Lung microvascular endothelial cell (primary cell): ENCODE data around the gene GUF1. TPM values are rescaled to one million over a fixed set of nuclear protein-coding genes. Genes with fewer than 3 reads are reported as not detected.
"Not testable (repeated sequence)": the region's sequence is repeated elsewhere in the genome, so short reads cannot be mapped to it uniquely, and the experiment has no call there.

Source experiments
- DNase-seq, 2 donors: peaks; one replicate each; pipeline versions ENCODE4 v3.0.0 to v3.0.0-alpha.2; 2010; ENCODE audit warnings: low read depth in 2 of 2
- total RNA-seq: library from RNA; depleted of rRNA; stranded (reverse); fragments of >200 nt; gene quantifications from 2 replicates; pipeline ENCODE4 v1.2.1, GENCODE V29; 2014

Gene GUF1
- total RNA-seq, 1 donor from 2014 or later, result 6.7 TPM

DNA sequence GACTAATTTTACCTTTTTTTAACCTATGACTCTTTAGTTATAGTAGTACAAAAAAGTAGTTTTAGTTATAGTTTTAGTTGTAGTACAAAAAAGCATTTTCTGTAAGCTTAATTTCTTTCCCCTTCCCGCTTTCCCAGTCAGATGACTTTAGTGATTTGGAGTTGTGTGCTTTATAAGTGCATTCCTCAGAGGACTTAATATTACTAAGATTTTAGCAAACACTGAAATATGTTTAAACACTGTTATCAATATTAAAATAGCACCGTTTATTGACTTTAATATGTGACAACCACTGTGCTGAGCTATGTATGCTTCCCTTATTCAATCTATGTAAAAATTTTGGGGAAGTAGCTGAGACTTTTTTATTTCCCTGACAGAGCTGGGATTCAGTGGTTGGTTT, 22.8 kb downstream of the GUF1 start:
- DNase-seq, result no peak

DNA sequence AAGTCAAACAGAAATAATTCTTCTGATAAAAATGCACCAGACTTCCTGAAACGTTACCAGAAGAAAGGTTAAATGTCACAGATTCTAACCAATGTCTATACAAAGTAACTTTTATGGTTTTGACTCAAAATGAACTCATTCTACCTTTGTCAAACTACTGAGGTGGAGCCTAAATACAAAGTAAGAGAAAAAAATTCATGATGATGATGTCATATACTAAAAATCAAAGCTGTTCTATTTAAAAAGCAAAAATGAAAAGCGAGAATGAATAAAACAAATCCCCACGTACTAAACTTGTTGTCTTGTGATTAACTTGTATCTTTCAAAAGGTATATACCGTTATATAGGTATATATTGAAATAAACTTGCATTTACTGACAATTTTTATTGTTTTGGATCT, 26.5 kb downstream of the GUF1 start:
- DNase-seq, result no peak

DNA sequence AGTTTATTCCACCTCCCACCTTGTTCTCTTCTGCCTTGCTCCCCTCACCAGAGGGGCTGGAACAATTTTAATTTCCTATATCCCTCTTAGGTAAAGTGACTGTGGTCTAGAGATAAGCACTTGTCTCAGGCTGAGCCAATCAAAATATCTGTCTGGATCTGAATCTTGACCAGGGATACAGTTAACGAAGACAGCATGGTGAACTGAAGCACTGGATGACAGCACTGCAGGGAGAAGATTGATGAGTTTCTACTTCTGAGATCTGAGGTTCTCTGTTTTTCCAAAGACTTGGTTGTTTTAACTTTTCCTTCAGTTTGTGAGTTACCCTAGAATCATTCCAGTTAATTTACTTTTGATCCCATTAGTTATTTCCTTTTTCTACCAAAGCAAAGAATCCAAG, 34.9 kb downstream of the GUF1 start:
- DNase-seq, result no peak

DNA sequence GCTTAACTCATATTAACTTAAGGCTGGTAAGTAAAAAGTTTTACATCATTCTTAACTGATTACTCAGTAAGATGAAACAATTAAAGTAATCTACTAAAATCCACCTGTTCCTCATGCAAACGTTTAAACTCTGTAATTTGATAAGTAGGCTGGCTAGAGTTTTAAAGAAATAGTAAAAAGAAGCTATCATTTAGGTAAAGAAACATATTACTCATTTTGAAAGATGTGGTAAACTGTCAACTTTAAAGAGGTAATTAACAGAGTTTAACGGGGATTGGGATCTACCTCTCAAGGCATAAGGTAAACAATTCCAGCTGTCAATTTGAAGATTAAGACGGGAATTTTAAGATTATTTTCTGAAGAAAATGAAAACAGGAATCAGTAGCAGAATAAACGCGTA, 38.4 kb downstream of the GUF1 start:
- DNase-seq, result no peak

DNA sequence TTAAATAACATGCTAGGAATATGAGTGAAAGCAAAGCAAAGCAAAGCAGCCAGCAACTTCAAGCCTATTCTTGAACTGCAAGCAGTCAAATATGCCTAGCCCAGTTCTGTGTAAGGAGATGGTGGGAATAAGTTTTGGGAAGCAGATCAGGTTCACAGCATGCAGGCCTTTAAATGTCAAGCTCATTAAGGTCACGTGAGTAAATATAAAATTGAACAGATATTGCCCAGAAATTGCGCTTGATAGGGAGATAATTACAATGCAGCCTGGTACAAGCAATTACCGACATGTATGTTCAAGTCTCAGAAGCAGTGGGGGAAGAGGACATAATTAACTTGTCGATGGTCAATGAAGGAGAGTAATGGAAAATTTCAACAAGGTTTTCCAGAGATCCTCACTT, 42.2 kb downstream of the GUF1 start:
- no peak for DNase-seq

DNA sequence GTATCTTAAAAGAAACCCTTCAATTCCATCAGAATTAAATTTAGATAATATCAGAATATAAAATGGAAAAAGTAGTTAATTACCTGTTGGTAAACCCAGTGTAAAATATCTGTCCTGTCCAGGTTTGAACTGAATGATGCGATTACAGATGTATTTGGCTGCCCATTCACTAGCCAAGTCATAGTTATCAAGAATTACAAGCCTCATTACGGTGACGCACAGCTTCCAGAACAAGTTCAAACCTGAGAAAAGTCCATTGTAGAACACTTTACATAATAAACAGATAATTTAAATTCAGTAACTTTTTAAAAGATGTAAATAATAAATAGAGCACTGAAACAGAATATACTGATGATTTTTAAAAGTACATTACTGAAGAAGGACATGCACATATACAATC, 43.8 kb downstream of the GUF1 start:
- no peak for DNase-seq

DNA sequence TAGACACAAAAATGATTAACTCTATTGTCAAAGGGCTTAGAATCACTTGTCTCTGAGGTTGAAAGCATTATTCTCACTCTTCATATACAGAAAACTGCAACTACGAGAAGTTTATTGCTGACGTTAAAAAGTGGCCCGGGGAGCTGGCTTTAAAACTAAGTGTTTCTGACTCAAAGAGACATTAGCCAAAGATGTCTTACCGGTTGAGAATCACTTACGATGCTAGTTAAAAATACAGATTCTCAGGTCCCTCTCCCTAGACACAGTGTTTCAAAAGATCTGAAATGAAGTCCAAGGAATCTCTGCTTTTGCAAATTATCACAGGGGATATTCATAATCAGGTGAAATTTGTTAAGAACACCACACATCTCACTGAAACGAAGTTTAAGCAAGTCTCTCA, 46.9 kb downstream of the GUF1 start:
- DNase-seq, result no peak

DNA sequence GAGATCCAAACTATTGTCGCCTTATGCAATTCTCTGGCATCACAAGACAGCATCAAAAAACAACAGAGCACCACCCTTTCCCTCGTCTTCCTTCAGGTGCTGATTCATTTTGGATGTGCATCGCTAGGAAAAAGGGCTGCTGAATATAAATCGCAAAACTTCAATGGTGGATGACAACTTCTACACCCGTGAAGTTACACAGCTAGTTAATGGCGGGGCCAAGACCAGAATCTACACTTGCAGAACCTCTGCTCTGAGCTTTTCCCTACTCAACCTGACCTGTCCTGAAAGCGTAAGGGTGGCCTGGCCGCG, 47.5 kb downstream of the GUF1 start:
- DNase-seq, result no peak

DNA sequence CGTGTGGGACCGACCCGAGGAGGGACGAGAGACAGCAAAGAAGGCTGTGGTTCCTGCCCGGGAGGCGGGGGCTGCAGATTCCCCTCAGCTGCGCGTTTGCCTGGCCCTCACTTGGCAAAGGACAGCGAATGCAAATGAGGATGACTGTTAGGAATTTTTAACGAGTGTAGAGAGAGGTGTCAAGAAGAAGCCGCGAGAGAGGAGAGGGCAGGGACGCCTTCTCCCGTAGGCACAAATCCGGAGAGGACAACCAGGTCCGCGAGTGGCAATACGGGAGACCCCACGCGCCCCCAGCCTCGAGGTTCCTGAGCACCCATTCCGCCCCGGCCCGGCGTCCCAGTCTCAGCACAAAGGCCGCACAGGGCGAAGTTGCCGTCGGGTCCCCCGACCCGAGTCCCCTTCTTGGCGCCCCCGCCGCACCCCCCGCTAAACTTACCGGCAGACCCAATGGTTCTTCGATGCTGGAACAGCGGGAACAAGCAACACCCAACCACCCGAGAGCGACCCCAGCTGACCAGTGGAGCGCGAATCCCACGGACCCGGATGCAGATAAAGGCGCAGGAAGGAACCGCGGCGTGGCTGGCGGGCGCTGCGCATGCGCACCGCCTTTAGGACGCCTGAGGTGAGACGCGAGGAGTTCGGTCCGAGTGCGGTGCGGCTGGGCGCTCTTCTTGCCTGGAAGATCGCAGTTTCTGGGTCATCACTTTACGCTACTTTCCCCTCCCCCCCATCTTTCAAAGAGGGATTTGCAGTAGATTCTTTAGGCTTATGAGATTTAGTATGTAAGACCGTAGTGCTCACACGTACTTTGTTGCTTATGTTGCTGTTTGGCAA, 48.0 kb downstream of the GUF1 start, which contains the start of gene GNPDA2:
Gene GNPDA2 (minus strand): TSS at position 519 of the 834 bp plus-strand sequence. CDS start 4,349 bp downstream, outside the sequence.
- DNase-seq, result peak; percentile 89 to 91

DNA sequence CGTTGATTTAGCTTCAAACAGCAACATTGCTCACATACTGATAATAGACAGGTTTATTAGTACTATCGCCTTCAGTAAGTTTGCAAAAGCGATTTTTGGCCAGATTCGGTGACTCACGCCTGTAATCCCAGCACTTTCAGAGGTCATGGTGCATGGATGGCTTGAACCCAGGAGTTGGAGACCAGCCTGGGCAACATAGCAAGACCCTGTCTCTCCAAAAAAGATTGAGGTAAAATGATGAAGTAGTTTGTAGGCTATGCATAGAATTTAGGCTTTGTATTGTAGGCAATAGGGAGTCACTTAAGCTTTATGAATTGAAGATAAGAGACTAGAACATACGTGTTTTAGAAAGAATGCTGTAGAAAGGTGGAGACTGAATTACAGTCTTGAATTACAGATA, 49.3 kb downstream of the GUF1 start:
- DNase-seq, result no peak

DNA sequence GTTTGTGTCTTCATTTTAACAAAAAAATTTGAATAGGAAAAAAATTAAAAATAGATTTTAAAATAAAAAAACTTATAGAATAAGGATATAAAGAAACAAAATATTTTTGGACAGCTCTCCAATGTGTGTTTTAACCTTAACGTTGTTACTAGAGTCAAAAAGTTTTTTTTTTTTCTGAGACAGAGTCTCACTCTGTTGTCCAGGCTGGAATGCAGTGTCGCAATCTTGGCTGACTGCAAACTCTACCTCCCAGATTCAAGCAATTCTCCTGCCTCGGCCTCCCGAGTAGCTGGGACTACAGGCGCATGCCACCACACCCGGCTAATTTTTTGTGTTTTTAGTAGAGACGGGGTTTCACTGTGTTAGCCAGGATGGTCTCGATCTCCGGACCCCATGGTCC, 50.5 kb downstream of the GUF1 start:
- not testable (repeated sequence) for DNase-seq

DNA sequence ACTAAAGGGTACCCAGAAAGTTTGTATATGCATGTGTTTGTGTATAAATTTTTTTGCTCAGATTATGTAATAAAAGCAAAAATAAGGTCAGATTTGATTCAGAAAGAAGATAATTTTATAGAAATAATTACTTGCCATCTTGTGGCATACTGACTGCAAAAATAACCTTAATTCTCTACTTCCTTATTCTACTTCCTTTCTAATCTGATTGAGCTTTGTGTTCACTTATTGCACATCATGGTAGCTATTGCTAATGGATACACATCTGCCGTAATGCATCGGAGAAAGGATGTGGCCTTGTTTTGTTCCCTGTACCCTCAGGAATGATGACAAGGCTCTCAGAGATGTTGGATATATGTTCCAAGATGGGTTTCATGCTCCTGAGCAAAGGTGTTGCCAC, 58.7 kb downstream of the GUF1 start:
- no peak for DNase-seq

DNA sequence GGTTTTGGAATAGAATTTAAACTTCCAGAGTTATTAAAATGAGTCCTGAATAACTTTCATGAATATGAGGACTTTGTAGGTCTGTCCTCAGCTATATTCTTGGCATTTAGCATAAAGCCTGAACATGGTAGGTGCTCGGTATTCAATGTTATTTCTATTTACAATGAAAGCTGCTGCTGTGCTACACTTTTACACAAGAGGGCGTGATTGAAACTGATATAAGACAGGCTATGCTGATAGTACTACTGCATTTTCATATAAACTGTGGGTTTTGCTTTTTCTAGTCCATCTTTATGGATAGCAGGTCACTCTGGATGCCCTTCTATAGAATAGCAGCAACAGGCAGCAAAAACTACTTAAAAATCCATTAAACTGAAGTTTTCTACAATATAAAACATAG, 60.4 kb downstream of the GUF1 start:
- peak in 1 of 2 donors; percentile 18 for DNase-seq

DNA sequence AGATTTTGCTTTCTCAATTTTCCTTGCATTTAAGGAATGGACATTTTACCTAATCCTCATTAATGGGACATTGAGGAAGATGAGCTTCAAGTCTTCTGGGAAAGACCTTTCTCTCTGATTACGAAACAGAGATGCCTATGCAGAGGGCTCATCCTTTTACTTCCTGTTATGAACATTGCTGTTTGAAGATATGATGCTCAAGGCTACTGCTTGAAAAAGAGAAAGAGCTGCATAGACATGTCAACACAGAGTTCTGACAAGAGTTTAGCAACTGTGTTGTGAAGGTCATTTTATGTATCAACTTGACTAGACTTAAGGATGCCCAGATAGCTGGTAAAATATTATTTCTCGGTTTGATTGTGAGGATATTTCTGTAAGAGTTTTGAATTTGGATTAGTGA, 62.0 kb downstream of the GUF1 start:
- DNase-seq, result no peak

Other genes with a start within 250 kb of the GUF1 start
- gene KCTD8, start 229.6 kb upstream of the GUF1 start, total RNA-seq, result 0.20 and 0.22 TPM in 2 replicates
- gene YIPF7, start 26.8 kb upstream of the GUF1 start, total RNA-seq, result not detected in 2 replicates
- 11.7 and 17.2 TPM in 2 replicates for gene GNPDA2, start 48.1 kb downstream of the GUF1 start, total RNA-seq